Measurements from ENCODE around the gene MRPL42. TPM values are rescaled to one million over a fixed set of nuclear protein-coding genes. Genes with fewer than 3 reads are reported as not detected.

Gene MRPL42
- total and polyA plus RNA-seq, 2 donors (not counting 1 experiment from before 2014, with no cell fraction given) = 31.5 to 45.2 TPM

- Histone ChIP-seq H3K9ac (ENCODE audit: low read length) (no peak overlapping the region), H3K9me3 (ENCODE audit: control extremely low read depth in 1 of 3, control insufficient read depth in 2 of 3, insufficient read depth in 1 of 3, low read length in 2 of 3) (no peaks in the 10 kb centered on the region), H3K4me3 (ENCODE audit: control extremely low read depth in 1 of 5, extremely low read depth in 1 of 5, insufficient read depth in 1 of 5, low read depth in 2 of 5, low read length in 4 of 5) (no peak overlapping the region), H3K79me2 (ENCODE audit: control insufficient read depth, insufficient read depth, low read length) (no peaks in the 10 kb centered on the region), H2AFZ (ENCODE audit: insufficient read depth, low read depth, low read length, poor library complexity, severe bottlenecking) (no peak overlapping the region), H3K27me3 (replicated peaks in 1 of 4; ENCODE audit: control extremely low read depth in 1 of 4, control insufficient read depth in 3 of 4, insufficient read depth in 4 of 4, low read length in 3 of 4) (no peaks in the 10 kb centered on the region), H4K20me1 (ENCODE audit: control insufficient read depth, insufficient read depth, low read length, poor library complexity, severe bottlenecking) (no peaks in the 10 kb centered on the region), H3K4me2 (replicated peaks; ENCODE audit: low read depth, low read length, poor library complexity, severe bottlenecking) (no peak overlapping the region), H3K36me3 (replicated peaks in 1 of 2; ENCODE audit: control extremely low read depth in 1 of 2, control insufficient read depth in 1 of 2, extremely low read depth in 1 of 2, insufficient read depth in 2 of 2, low read length in 1 of 2) (peaks cover 0 to 2% of the 10 kb centered on the region in 2 experiments), H3K4me1 (ENCODE audit: control insufficient read depth in 2 of 2, insufficient read depth in 2 of 2, low read length in 2 of 2) (no peaks in the 10 kb centered on the region), H3K27ac (ENCODE audit: low read length in 2 of 2) (no peak overlapping the region)
- POLR2A ChIA-PET = no interaction called here
- CTCF ChIA-PET = no interaction called here
- Mint-ChIP-seq H3K27ac (no peak overlapping the region), H3K9me3 (ENCODE audit: insufficient read depth) (no peaks in the 10 kb centered on the region), H3K4me3 (no peak overlapping the region), H3K4me1 (peaks cover 5% of the 10 kb centered on the region), H3K27me3 (no peaks in the 10 kb centered on the region)
- 100% methylated on average over 1 of the region's 1 CpG for WGBS (ENCODE audit: insufficient coverage)
- TF ChIP-seq, protein P1, sequence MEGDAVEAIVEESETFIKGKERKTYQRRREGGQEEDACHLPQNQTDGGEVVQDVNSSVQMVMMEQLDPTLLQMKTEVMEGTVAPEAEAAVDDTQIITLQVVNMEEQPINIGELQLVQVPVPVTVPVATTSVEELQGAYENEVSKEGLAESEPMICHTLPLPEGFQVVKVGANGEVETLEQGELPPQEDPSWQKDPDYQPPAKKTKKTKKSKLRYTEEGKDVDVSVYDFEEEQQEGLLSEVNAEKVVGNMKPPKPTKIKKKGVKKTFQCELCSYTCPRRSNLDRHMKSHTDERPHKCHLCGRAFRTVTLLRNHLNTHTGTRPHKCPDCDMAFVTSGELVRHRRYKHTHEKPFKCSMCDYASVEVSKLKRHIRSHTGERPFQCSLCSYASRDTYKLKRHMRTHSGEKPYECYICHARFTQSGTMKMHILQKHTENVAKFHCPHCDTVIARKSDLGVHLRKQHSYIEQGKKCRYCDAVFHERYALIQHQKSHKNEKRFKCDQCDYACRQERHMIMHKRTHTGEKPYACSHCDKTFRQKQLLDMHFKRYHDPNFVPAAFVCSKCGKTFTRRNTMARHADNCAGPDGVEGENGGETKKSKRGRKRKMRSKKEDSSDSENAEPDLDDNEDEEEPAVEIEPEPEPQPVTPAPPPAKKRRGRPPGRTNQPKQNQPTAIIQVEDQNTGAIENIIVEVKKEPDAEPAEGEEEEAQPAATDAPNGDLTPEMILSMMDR (IDR thresholded peaks at IDR 0.05) = no peak
- no peak for TF ChIP-seq EZH2 (IDR thresholded peaks at IDR 0.05; ENCODE audit: borderline replicate concordance, insufficient read depth, low read depth, low read length, poor library complexity, severe bottlenecking)
- DNase-seq (no peak), ATAC-seq (ENCODE audit: low read depth) (no peak)
- intact Hi-C loops (cut with micrococcal nuclease) = no loop called here
These were observed 42.2 kb downstream of the MRPL42 start for GRCh38 chr12:93509506-93509905.

DNA sequence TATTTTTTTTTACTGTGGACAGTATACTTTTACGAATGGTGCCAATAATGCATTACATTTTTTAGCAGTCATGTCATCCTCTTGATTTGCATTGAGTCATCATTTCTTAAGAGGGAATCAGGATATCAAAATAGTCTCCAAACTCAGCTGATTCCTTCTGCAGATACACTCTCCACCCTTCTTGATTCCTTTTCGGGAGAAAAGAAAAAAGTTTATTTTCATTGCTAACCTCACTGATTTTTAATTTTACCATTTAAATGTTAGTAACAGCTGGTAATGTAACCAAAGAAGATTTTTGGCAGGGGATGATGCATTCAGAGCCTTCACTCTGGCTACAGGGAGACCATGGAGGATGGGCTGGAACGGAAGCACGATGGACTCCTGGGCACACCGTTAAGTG, 47.5 kb downstream of the MRPL42 start:
- no peaks in the 10 kb centered on the region for H3K79me2 ChIP-seq (ENCODE audit: control insufficient read depth, insufficient read depth, low read length)
- intact Hi-C loops (cut with micrococcal nuclease) = no loop called here
- H4K20me1 ChIP-seq (ENCODE audit: control insufficient read depth, insufficient read depth, low read length, poor library complexity, severe bottlenecking) = no peaks in the 10 kb centered on the region
- ChIA-PET POLR2A (no interaction called here), CTCF (interaction anchor here (0.7 to 1.7 kb wide), 3 partner anchors 11 to 587 kb away, joined by 3 to 11 read pairs (median 7); partner anchors contain the start of gene MRPL42)
- no peak overlapping the region for H3K4me2 ChIP-seq (replicated peaks; ENCODE audit: low read depth, low read length, poor library complexity, severe bottlenecking)
- no peak overlapping the region for H3K27ac ChIP-seq (ENCODE audit: low read length in 2 of 2)
- H3K4me3 ChIP-seq (ENCODE audit: control extremely low read depth in 1 of 5, extremely low read depth in 1 of 5, insufficient read depth in 1 of 5, low read depth in 2 of 5, low read length in 4 of 5) = no peak overlapping the region
- H3K27me3 Mint-ChIP-seq = no peaks in the 10 kb centered on the region
- TF ChIP-seq EZH2 (IDR thresholded peaks at IDR 0.05; ENCODE audit: borderline replicate concordance, insufficient read depth, low read depth, low read length, poor library complexity, severe bottlenecking) = no peak
- TF ChIP-seq, protein P1 (IDR thresholded peaks at IDR 0.05) = no peak
- H3K9me3 Mint-ChIP-seq (ENCODE audit: insufficient read depth) = no peaks in the 10 kb centered on the region
- no peak overlapping the region for H3K27ac Mint-ChIP-seq
- no peak for DNase-seq
- no peaks in the 10 kb centered on the region for H3K27me3 ChIP-seq (replicated peaks in 1 of 4; ENCODE audit: control extremely low read depth in 1 of 4, control insufficient read depth in 3 of 4, insufficient read depth in 4 of 4, low read length in 3 of 4)
- no peaks in the 10 kb centered on the region for H3K36me3 ChIP-seq (replicated peaks in 1 of 2; ENCODE audit: control extremely low read depth in 1 of 2, control insufficient read depth in 1 of 2, extremely low read depth in 1 of 2, insufficient read depth in 2 of 2, low read length in 1 of 2)
- no peak overlapping the region for H2AFZ ChIP-seq (ENCODE audit: insufficient read depth, low read depth, low read length, poor library complexity, severe bottlenecking)
- no peak for ATAC-seq (ENCODE audit: low read depth)
- H3K9me3 ChIP-seq (ENCODE audit: control extremely low read depth in 1 of 3, control insufficient read depth in 2 of 3, insufficient read depth in 1 of 3, low read length in 2 of 3) = no peaks in the 10 kb centered on the region
- no peak overlapping the region for H3K4me3 Mint-ChIP-seq
- H3K4me1 Mint-ChIP-seq = no peaks in the 10 kb centered on the region
- no peaks in the 10 kb centered on the region for H3K4me1 ChIP-seq (ENCODE audit: control insufficient read depth in 2 of 2, insufficient read depth in 2 of 2, low read length in 2 of 2)
- WGBS (ENCODE audit: insufficient coverage) = 100% methylated on average over 3 of the region's 5 CpGs
- no peak overlapping the region for H3K9ac ChIP-seq (ENCODE audit: low read length)
